ENCODE measurements around the gene CNP. TPM values are rescaled to one million over a fixed set of nuclear protein-coding genes. Genes with fewer than 3 reads are reported as not detected.

CNP gene
- total and polyA plus RNA-seq, 10 of the 15 experiments (the other 5 are each of a cell fraction or from before 2014, with no cell fraction given), result 1.8 to 60.7 (median 31.4) TPM

GRCh38 chr17:41975099-41976083 is 8.8 kb downstream of the CNP start:
- ChIA-PET CTCF (interaction anchor here (0.6 to 3.1 kb wide), 8 partner anchors 8 to 279 kb away, joined by 3 to 27 read pairs (median 4); partner anchors contain the start of genes DNAJC7 and NKIRAS2), RAD21 (ENCODE audit: unreplicated experiment) (interaction anchor here (1.1 to 2.7 kb wide), 3 partner anchors 8 to 206 kb away, joined by 3 to 16 read pairs (median 16); partner anchors contain the start of genes CNP and DNAJC7), SMC1A (ENCODE audit: uncharacterized antibody, unreplicated experiment) (interaction anchor here (0.7 to 2.6 kb wide), 6 partner anchors 9 to 138 kb away, joined by 3 to 11 read pairs (median 6); partner anchors contain the start of genes CNP and DNAJC7), POLR2A (interaction anchor here (0.6 to 2.6 kb wide), 6 partner anchors 8 to 207 kb away, joined by 3 to 17 read pairs (median 6); partner anchors contain the start of genes CNP, DNAJC7 and NKIRAS2)
- no peak for DNase-seq (ENCODE audit: low read depth, low spot score)
- in situ Hi-C loops (cut with MboI), result no loop called here
- no peak overlapping the region for H3K9ac ChIP-seq (ENCODE audit: control insufficient read depth, insufficient read depth, low read length)
- H3K4me3 ChIP-seq, result no peak overlapping the region
- no peak overlapping the region for H3K4me2 ChIP-seq (ENCODE audit: control insufficient read depth, insufficient read depth)
- FAIRE-seq, result no peak
- no peak for ATAC-seq
- no peaks in the 10 kb centered on the region for H3K27me3 ChIP-seq (replicated peaks in 1 of 2; ENCODE audit: control insufficient read depth in 2 of 2, insufficient read depth in 2 of 2, low read length in 1 of 2)
- peaks cover 6% of the 10 kb centered on the region for H3K79me2 ChIP-seq (ENCODE audit: control insufficient read depth, insufficient read depth, low read length)
- WGBS (ENCODE audit: insufficient coverage, insufficient replicate concordance, low lambda C conversion rate, missing lambda C conversion rate), result 79% methylated on average over 9 of the region's 9 CpGs
- intact Hi-C loops (cut with micrococcal nuclease; ENCODE audit: unreplicated experiment), result no loop called here
- H3K9me3 ChIP-seq (replicated peaks; ENCODE audit: control insufficient read depth, insufficient read depth, low read length), result no peaks in the 10 kb centered on the region
- BruUV-seq (replicated peaks), result no TSS peak
- H3K4me1 ChIP-seq (ENCODE audit: control insufficient read depth, insufficient read depth, low read length), result peaks cover 24% of the 10 kb centered on the region
- 0 out of 2 replicates have a peak, but pooled peaks have one; percentile 13 for TF ChIP-seq SMAD5 (IDR thresholded peaks at IDR 0.05; ENCODE audit: low read depth)
- no peak for TF ChIP-seq CHD1 (IDR thresholded peaks at IDR 0.05; ENCODE audit: low read depth, low read length)
- H4K20me1 ChIP-seq (ENCODE audit: control insufficient read depth, insufficient read depth), result no peaks in the 10 kb centered on the region
- peak overlapping the region; percentile 77 for H3K27ac ChIP-seq (ENCODE audit: control insufficient read depth, insufficient read depth)
- no peak overlapping the region for H2AFZ ChIP-seq (ENCODE audit: control insufficient read depth, low read depth, low read length)
- H3K36me3 ChIP-seq (ENCODE audit: control insufficient read depth in 2 of 2, insufficient read depth in 2 of 2, low read length in 1 of 2), result peaks cover 33 to 41% of the 10 kb centered on the region in 2 experiments

- WGBS (ENCODE audit: insufficient coverage, insufficient replicate concordance, low lambda C conversion rate, missing lambda C conversion rate), result 58% methylated on average over 11 of the region's 11 CpGs
- peak overlapping the region; percentile 34; the same call in 1 of the 2 replicates for H3K4me2 ChIP-seq (ENCODE audit: control insufficient read depth, insufficient read depth)
- peaks cover 24% of the 10 kb centered on the region for H3K4me1 ChIP-seq (ENCODE audit: control insufficient read depth, insufficient read depth, low read length)
- DNase-seq (ENCODE audit: low read depth, low spot score), result no peak
- H3K9me3 ChIP-seq (replicated peaks; ENCODE audit: control insufficient read depth, insufficient read depth, low read length), result no peaks in the 10 kb centered on the region
- ATAC-seq, result peak; percentile 78
- H3K9ac ChIP-seq (ENCODE audit: control insufficient read depth, insufficient read depth, low read length), result peak overlapping the region; percentile 40; the same call in 1 of the 2 replicates
- peak overlapping the region; percentile 77 for H3K27ac ChIP-seq (ENCODE audit: control insufficient read depth, insufficient read depth)
- ChIA-PET SMC1A (ENCODE audit: uncharacterized antibody, unreplicated experiment) (interaction anchor here (0.7 to 2.6 kb wide), 8 partner anchors 9 to 137 kb away, joined by 3 to 11 read pairs (median 6); partner anchors contain the start of genes CNP and DNAJC7), RAD21 (ENCODE audit: unreplicated experiment) (interaction anchor here (1.3 to 2.7 kb wide), 3 partner anchors 9 to 89 kb away, joined by 4 to 16 read pairs (median 16); partner anchors contain the start of genes CNP and DNAJC7), CTCF (interaction anchor here (0.9 to 3.1 kb wide), 9 partner anchors 9 to 239 kb away, joined by 3 to 27 read pairs (median 4); partner anchors contain the start of genes CNP, DNAJC7, KCNH4 and NKIRAS2), POLR2A (interaction anchor here (0.5 to 2.6 kb wide), 8 partner anchors 9 to 206 kb away, joined by 3 to 17 read pairs (median 5); partner anchors contain the start of genes CNP, DNAJC7, NKIRAS2 and ODAD4)
- BruUV-seq (replicated peaks), result no TSS peak
- H4K20me1 ChIP-seq (ENCODE audit: control insufficient read depth, insufficient read depth), result no peaks in the 10 kb centered on the region
- intact Hi-C loops (cut with micrococcal nuclease; ENCODE audit: unreplicated experiment) (no loop called here), in situ Hi-C loops (cut with MboI) (no loop called here)
- no peak for FAIRE-seq
- no peak overlapping the region for H2AFZ ChIP-seq (ENCODE audit: control insufficient read depth, low read depth, low read length)
- no peak overlapping the region for H3K4me3 ChIP-seq
- peaks cover 33 to 39% of the 10 kb centered on the region in 2 experiments for H3K36me3 ChIP-seq (ENCODE audit: control insufficient read depth in 2 of 2, insufficient read depth in 2 of 2, low read length in 1 of 2)
- no peaks in the 10 kb centered on the region for H3K27me3 ChIP-seq (replicated peaks in 1 of 2; ENCODE audit: control insufficient read depth in 2 of 2, insufficient read depth in 2 of 2, low read length in 1 of 2)
- H3K79me2 ChIP-seq (ENCODE audit: control insufficient read depth, insufficient read depth, low read length), result no peaks in the 10 kb centered on the region
- TF ChIP-seq EGR1 (IDR thresholded peaks at IDR 0.05; ENCODE audit: borderline replicate concordance in 1 of 2, low read depth in 2 of 2, low read length in 2 of 2) (0 out of 3 replicates have a peak, but pooled peaks of 1 of the 2 experiments have one; percentile 52), SUPT20H (IDR thresholded peaks at IDR 0.05; ENCODE audit: borderline replicate concordance, control insufficient read depth, low read depth, low read length) (no peak), POLR2A (IDR thresholded peaks at IDR 0.05; ENCODE audit: low read depth, low read length) (peak; percentile 54; the same call in 1 of the 2 replicates), ZNF687 (IDR thresholded peaks at IDR 0.05) (0 out of 2 replicates have a peak, but pooled peaks have one; percentile 22)
Observed at GRCh38 chr17:41976142-41976768, 9.7 kb downstream of the CNP start.
